HFFc6 (cell line): ENCODE data around the gene MDFIC2. TPM values are rescaled to one million over a fixed set of nuclear protein-coding genes. Genes with fewer than 3 reads are reported as not detected.
"Not testable (repeated sequence)": the region's sequence is repeated elsewhere in the genome, so short reads cannot be mapped to it uniquely, and the experiment has no call there.

Experiments used
- DNase-seq: peaks from one replicate; pipeline ENCODE4 v3.0.0-alpha.2; 2018
- H3K27ac Mint-ChIP-seq: 2 replicates; pipeline ENCODE4 v1.8.0; 2020; ENCODE audit warnings: mild to moderate bottlenecking, mixed read lengths
- H3K27me3 Mint-ChIP-seq: 2 replicates; pipeline ENCODE4 v1.8.0; 2021; ENCODE audit warnings: mild to moderate bottlenecking, moderate library complexity, mixed read lengths; ENCODE audit not compliant: insufficient read depth
- H3K36me3 Mint-ChIP-seq: 2 replicates; pipeline ENCODE4 v1.8.0; 2021; ENCODE audit warnings: low read depth, mixed read lengths
- H3K4me1 Mint-ChIP-seq: 2 replicates; pipeline ENCODE4 v1.8.0; 2020; ENCODE audit warnings: low read depth, mixed read lengths
- H3K4me3 Mint-ChIP-seq: 2 replicates; pipeline ENCODE4 v1.8.0; 2020; ENCODE audit warnings: mild to moderate bottlenecking, moderate library complexity, mixed read lengths
- H3K9me3 Mint-ChIP-seq: 2 replicates; pipeline ENCODE4 v1.8.0; 2020; ENCODE audit warnings: mild to moderate bottlenecking, mixed read lengths
- total RNA-seq, 6 experiments: library from RNA; stranded (reverse); fragmentation: NEBNext Ultra II Directional; extraction: Animal tissue kit (Norgen Biotek cat#: 25700); gene quantifications; 2 replicates in 1 of 6; 3 replicates in 5 of 6; pipeline ENCODE4 v1.2.3, GENCODE V29; 2021
- TF ChIP-seq, protein P1 (sequence below): fragments of 200-600 bp; sonication (generic); IDR thresholded peaks from 2 replicates; pipeline ENCODE4 v1.5.0; 2021; ENCODE audit warnings: antibody characterized with exemption, mild to moderate bottlenecking

Gene MDFIC2
- total RNA-seq, 6 experiments from 2014 or later: not detected

DNA sequence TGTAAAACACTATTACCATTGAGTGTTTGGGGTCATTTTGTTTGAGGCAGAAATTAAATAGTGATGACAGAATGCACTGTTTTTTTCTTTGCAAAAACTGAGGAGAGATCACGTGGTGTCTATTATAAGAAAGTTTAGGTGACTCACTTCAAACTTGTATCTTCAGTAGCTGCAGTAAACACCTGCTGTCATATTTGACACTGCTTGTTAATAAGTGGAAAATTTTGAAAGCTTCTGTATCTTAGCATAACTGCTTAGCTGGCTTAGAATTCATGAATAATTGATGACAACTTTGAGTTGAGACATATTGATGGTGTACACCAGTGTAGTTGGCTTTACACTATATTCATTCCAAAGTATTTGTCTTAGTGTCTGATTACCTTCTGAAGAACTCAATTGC lies 29.7 kb upstream of the MDFIC2 start:
- TF ChIP-seq, protein P1, sequence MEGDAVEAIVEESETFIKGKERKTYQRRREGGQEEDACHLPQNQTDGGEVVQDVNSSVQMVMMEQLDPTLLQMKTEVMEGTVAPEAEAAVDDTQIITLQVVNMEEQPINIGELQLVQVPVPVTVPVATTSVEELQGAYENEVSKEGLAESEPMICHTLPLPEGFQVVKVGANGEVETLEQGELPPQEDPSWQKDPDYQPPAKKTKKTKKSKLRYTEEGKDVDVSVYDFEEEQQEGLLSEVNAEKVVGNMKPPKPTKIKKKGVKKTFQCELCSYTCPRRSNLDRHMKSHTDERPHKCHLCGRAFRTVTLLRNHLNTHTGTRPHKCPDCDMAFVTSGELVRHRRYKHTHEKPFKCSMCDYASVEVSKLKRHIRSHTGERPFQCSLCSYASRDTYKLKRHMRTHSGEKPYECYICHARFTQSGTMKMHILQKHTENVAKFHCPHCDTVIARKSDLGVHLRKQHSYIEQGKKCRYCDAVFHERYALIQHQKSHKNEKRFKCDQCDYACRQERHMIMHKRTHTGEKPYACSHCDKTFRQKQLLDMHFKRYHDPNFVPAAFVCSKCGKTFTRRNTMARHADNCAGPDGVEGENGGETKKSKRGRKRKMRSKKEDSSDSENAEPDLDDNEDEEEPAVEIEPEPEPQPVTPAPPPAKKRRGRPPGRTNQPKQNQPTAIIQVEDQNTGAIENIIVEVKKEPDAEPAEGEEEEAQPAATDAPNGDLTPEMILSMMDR: no peak
- Mint-ChIP-seq H3K4me3 (no peak overlapping the region), H3K4me1 (no peaks in the 10 kb centered on the region), H3K9me3 (peaks cover 3% of the 10 kb centered on the region; the same call in 1 of the 2 replicates), H3K36me3 (no peaks in the 10 kb centered on the region), H3K27me3 (no peaks in the 10 kb centered on the region; the same call in 1 of the 2 replicates), H3K27ac (no peak overlapping the region)
- DNase-seq: no peak

DNA sequence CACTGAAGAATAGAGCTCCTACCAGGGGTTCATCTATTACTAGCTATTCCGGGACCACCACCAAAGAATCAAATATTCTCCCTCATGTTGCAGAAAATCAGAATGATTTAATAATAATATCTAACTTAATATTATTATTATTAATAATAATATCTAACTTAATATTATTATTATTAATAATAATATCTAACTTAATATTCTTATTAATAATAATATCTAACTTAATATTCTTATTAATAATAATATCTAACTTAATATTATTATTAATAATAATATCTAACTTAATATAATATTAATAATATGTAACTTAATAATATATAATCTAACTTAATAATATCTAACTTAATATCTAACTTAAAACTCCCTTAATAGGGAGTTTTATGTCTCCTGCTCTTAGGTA lies 24.4 kb upstream of the MDFIC2 start:
- H3K27me3 Mint-ChIP-seq, H3K36me3 Mint-ChIP-seq, DNase-seq, H3K4me3 Mint-ChIP-seq, H3K27ac Mint-ChIP-seq, H3K4me1 Mint-ChIP-seq: not testable (repeated sequence)
- peaks cover 14% of the 10 kb centered on the region; the same call in 1 of the 2 replicates for H3K9me3 Mint-ChIP-seq

DNA sequence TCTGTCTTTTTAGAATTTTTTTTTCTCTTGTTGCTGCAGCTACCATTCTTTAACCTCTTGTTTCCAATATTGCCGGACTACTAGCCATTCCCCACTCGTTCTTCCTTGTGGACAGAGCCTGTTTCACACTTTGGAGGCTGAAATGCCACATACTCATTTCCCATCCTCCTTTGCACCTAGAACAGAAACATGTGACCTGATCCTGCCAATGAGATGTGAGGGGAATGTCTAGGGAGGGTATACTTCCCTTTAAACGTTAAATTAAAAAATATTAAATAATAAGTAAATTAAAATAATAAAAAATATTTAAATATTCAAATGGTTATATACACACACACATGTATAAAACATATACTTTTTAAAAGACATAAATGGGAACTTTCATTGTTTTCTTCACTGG lies 20.6 kb upstream of the MDFIC2 start:
- Mint-ChIP-seq H3K27ac (no peak overlapping the region), H3K9me3 (peaks cover 14% of the 10 kb centered on the region), H3K36me3 (no peaks in the 10 kb centered on the region), H3K4me1 (no peaks in the 10 kb centered on the region), H3K4me3 (no peak overlapping the region), H3K27me3 (peaks cover 1% of the 10 kb centered on the region; the same call in 1 of the 2 replicates)
- DNase-seq: no peak
- TF ChIP-seq, protein P1: no peak

DNA sequence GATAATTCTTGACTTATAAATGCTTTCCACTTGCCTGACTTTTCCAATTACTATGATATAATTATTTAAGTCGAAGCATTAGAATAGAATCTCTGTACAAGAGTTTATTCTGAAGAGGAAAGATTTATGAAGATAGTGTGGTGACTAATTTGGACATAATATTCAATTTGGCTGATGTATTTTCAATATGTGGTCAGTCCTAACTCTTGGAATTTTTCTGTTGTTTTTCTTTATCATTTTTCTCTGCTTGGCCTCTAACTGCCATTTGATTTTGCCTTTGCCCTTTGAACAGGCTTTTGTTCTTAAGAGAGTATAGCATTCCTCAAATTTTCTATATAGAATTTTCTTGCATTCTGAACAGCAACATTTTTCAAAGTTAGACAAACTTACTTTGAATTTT lies 2.6 kb upstream of the MDFIC2 start:
- H3K27ac Mint-ChIP-seq: no peak overlapping the region
- H3K4me1 Mint-ChIP-seq: no peaks in the 10 kb centered on the region
- peaks cover 16% of the 10 kb centered on the region for H3K9me3 Mint-ChIP-seq
- H3K27me3 Mint-ChIP-seq: peaks cover 1% of the 10 kb centered on the region; the same call in 1 of the 2 replicates
- TF ChIP-seq, protein P1: no peak
- no peaks in the 10 kb centered on the region for H3K36me3 Mint-ChIP-seq
- H3K4me3 Mint-ChIP-seq: no peak overlapping the region
- DNase-seq: no peak

DNA sequence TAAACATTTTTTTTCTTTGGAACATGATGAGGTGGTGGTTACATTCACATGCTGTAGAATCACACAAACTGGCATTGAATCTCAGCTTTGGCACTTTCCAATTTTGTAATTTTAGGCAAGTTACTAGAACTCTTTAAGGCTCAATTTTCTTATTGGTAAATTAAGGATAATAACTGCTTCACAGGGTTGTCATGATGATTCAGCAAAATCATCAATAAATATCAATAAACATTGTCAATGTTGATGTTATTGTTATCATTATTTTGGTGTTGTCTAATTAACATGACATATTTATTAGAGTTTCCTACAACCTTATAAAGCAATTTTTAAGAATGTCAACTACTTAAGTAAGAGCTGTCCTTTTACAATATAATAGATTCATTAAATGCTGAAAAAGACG lies 1.6 kb downstream of the MDFIC2 start:
- Mint-ChIP-seq H3K4me1 (no peaks in the 10 kb centered on the region), H3K27me3 (peaks cover 1% of the 10 kb centered on the region; the same call in 1 of the 2 replicates), H3K4me3 (no peak overlapping the region), H3K27ac (no peak overlapping the region), H3K9me3 (peaks cover 6% of the 10 kb centered on the region), H3K36me3 (no peaks in the 10 kb centered on the region)
- no peak for DNase-seq
- TF ChIP-seq, protein P1: no peak

DNA sequence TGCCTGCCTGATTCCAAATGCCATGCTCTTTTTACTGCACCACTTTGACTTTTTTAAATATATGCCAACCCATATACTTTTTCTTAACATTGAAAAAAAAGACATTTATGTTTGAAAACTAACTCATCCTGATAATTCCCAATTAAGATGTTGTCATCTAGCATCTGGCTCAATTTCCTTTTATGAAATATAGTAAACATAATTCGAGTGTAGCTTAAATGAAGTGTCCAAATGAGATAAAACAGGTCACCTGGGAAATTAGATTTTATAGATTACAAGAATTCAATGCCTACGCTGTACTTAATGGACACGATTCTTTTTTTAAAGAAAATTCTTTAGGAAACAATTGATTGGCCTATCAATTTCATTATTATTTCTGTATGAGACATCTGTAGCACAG lies 2.8 kb downstream of the MDFIC2 start:
- Mint-ChIP-seq H3K4me3 (no peak overlapping the region), H3K27ac (no peak overlapping the region), H3K27me3 (peaks cover 1% of the 10 kb centered on the region; the same call in 1 of the 2 replicates), H3K36me3 (no peaks in the 10 kb centered on the region), H3K9me3 (peaks cover 11% of the 10 kb centered on the region), H3K4me1 (no peaks in the 10 kb centered on the region)
- no peak for DNase-seq
- TF ChIP-seq, protein P1: no peak
